Nephron (organoid): ENCODE measurements around the gene GALNT18.

ENCODE experiments used
- H3K27ac Mint-ChIP-seq, 3 experiments: 2 replicates each; pipeline ENCODE4 v1.8.0; 2020; ENCODE audit warnings: mixed read lengths in 3 of 3, mild to moderate bottlenecking in 2 of 3, moderate library complexity in 1 of 3
- H3K27me3 Mint-ChIP-seq: 2 replicates; pipeline ENCODE4 v1.8.0; 2021; ENCODE audit warnings: low read depth, mild to moderate bottlenecking, moderate library complexity, mixed read lengths
- H3K36me3 Mint-ChIP-seq: 2 replicates; pipeline ENCODE4 v1.8.0; 2020; ENCODE audit warnings: low read depth, mixed read lengths
- H3K4me1 Mint-ChIP-seq: 2 replicates; pipeline ENCODE4 v1.8.0; 2020; ENCODE audit warnings: mixed read lengths
- H3K4me3 Mint-ChIP-seq, 3 experiments: 2 replicates each; pipeline ENCODE4 v1.8.0; 2020; ENCODE audit warnings: mild to moderate bottlenecking in 3 of 3, mixed read lengths in 3 of 3, moderate library complexity in 2 of 3
- H3K9me3 Mint-ChIP-seq: 2 replicates; pipeline ENCODE4 v1.8.0; 2020; ENCODE audit warnings: mixed read lengths
- CTCF ChIP-seq, 3 experiments: fragments of 200-600 bp; sonication (generic); IDR thresholded peaks; one replicate each; pipeline ENCODE4 v1.5.0; 2021; ENCODE audit warnings: antibody characterized with exemption in 3 of 3; ENCODE audit not compliant: unreplicated experiment in 3 of 3

The GALNT18 gene

GRCh38 chr11:11421509-11421908, 200.3 kb downstream of the GALNT18 start:
- H3K36me3 Mint-ChIP-seq = no peaks in the 10 kb centered on the region
- H3K9me3 Mint-ChIP-seq = no peaks in the 10 kb centered on the region
- no peak overlapping the region for H3K27ac Mint-ChIP-seq
- no peak for TF ChIP-seq CTCF (IDR thresholded peaks at IDR 0.05; ENCODE audit: unreplicated experiment in 3 of 3)
- H3K27me3 Mint-ChIP-seq = peaks cover 25% of the 10 kb centered on the region
- peaks cover 52% of the 10 kb centered on the region for H3K4me1 Mint-ChIP-seq
- no peak overlapping the region for H3K4me3 Mint-ChIP-seq

- Mint-ChIP-seq H3K4me1 (peaks cover 52% of the 10 kb centered on the region), H3K36me3 (no peaks in the 10 kb centered on the region), H3K27me3 (peaks cover 29% of the 10 kb centered on the region), H3K4me3 (no peak overlapping the region), H3K9me3 (no peaks in the 10 kb centered on the region), H3K27ac (no peak overlapping the region)
- no peak for TF ChIP-seq CTCF (IDR thresholded peaks at IDR 0.05; ENCODE audit: unreplicated experiment in 3 of 3)
Observed at GRCh38 chr11:11420899-11421285, 200.9 kb downstream of the GALNT18 start.

GRCh38 chr11:11420191-11420898, 201.5 kb downstream of the GALNT18 start:
- Mint-ChIP-seq H3K36me3 (no peaks in the 10 kb centered on the region), H3K27ac (no peak overlapping the region), H3K4me3 (no peak overlapping the region), H3K9me3 (no peaks in the 10 kb centered on the region), H3K27me3 (peaks cover 29% of the 10 kb centered on the region), H3K4me1 (peaks cover 54% of the 10 kb centered on the region)
- no peak for TF ChIP-seq CTCF (IDR thresholded peaks at IDR 0.05; ENCODE audit: unreplicated experiment in 3 of 3)

GRCh38 chr11:11419747-11420146, 202.1 kb downstream of the GALNT18 start:
- peaks cover 51% of the 10 kb centered on the region for H3K4me1 Mint-ChIP-seq
- H3K27me3 Mint-ChIP-seq = peaks cover 29% of the 10 kb centered on the region
- TF ChIP-seq CTCF (IDR thresholded peaks at IDR 0.05; ENCODE audit: unreplicated experiment in 3 of 3) = no peak
- no peaks in the 10 kb centered on the region for H3K9me3 Mint-ChIP-seq
- H3K27ac Mint-ChIP-seq = no peak overlapping the region
- H3K4me3 Mint-ChIP-seq = no peak overlapping the region
- no peaks in the 10 kb centered on the region for H3K36me3 Mint-ChIP-seq

GRCh38 chr11:11416917-11417316, 204.9 kb downstream of the GALNT18 start:
- Mint-ChIP-seq H3K27ac (no peak overlapping the region), H3K4me1 (peaks cover 30% of the 10 kb centered on the region), H3K9me3 (no peaks in the 10 kb centered on the region), H3K36me3 (no peaks in the 10 kb centered on the region), H3K27me3 (peaks cover 28% of the 10 kb centered on the region), H3K4me3 (no peak overlapping the region)
- TF ChIP-seq CTCF (IDR thresholded peaks at IDR 0.05; ENCODE audit: unreplicated experiment in 3 of 3) = no peak

GRCh38 chr11:11416502-11416901, 205.3 kb downstream of the GALNT18 start:
- Mint-ChIP-seq H3K4me3 (no peak overlapping the region), H3K36me3 (no peaks in the 10 kb centered on the region), H3K27ac (peak overlapping the region in 1 of 3 experiments; percentile 16), H3K4me1 (peaks cover 27% of the 10 kb centered on the region), H3K9me3 (no peaks in the 10 kb centered on the region), H3K27me3 (peaks cover 32% of the 10 kb centered on the region)
- TF ChIP-seq CTCF (IDR thresholded peaks at IDR 0.05; ENCODE audit: unreplicated experiment in 3 of 3) = no peak
